ENCODE results near the gene FCGR1A.
A peak's percentile ranks its signal among the peaks of the same experiment; 100 is the strongest.
"Not testable (repeated sequence)": the region's sequence is repeated elsewhere in the genome, so short reads cannot be mapped to it uniquely, and the experiment has no call there.

Gene FCGR1A

DNA sequence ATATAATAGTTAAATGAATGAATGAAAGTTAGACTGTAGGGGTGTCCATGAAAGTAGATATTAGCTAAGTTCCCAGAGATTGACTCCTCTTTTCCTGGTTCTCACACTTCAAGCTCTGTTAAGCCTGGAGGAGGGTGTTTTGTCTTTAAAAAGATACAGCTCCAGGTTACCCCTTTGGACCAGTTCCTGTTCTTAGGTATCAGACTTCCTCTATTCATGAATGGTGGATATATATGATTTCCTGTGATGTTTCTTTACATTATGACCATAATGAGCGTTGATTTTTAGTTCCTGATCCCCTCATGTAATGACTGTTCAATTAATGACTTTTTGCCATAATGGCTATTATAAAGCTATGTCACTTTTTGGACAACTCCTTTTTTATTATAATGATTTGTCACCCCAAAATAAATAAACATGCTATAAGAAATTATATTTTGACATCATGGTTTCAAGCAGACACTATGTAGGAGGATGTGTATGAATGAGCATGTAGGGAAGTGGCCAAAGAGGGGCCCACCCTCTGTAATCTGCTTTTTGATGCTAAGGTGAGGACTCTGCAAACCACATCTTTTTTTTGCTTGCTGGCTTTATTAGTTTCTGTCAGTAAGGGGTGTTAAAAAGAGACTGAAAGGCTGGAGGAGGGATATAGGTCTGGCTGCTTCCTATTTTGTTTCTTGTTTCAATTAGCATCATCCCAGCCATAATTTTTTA is 18.2 kb upstream of the FCGR1A start:
- H3K27ac Mint-ChIP-seq, DNase-seq: not testable (repeated sequence)

DNA sequence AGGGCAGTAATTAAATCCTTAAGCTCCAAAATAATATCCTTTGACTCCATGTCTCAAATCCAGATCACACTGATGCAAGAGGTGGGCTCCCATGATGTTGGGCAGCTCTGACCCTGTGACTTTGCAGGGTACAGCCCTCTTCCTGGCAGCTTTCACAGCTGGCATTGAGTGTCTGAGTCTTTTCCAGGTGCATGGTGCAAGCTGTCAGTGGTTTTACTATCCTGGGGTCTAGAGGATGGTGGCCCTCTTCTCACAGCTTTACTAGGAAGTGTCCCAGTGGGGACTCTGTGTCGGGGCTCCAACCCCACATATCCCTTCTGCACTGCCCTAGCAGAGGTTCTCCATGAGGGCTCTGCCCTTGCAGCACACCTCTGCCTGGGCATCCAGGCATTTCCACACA is 16.3 kb upstream of the FCGR1A start:
- not testable (repeated sequence) for ATAC-seq (replicated peaks)

More for the DNA sequence above, 18.2 kb upstream of the FCGR1A start:
- not testable (repeated sequence) for H3K4me1 Mint-ChIP-seq, H3K36me3 Mint-ChIP-seq, H3K27me3 Mint-ChIP-seq, H3K9me3 Mint-ChIP-seq, H3K4me3 Mint-ChIP-seq
- peak; percentile 90 to 93 for ATAC-seq (replicated peaks)

DNA sequence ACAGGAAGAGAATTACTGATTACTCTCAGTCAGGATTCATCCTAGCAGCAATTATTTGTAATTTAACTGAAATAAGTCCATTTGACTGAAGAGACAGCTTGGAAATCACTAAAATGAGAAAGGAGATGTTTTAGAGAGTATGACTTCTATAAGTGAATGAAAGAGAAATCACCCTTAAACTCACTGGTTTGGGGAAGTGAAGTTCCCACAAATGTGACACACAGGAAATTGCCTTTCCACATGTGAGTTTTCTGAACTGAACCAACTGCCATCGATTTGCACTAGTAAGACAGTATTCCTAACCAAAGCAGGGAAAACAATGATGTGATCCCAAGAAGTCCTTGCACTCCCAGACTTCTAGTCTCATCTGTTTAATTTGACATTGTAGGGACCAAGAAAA is 13.3 kb upstream of the FCGR1A start:
- not testable (repeated sequence) for H3K27ac Mint-ChIP-seq; DNase-seq; H3K9me3 Mint-ChIP-seq; H3K4me3 Mint-ChIP-seq; ATAC-seq (replicated peaks); H3K4me1 Mint-ChIP-seq; H3K36me3 Mint-ChIP-seq; H3K27me3 Mint-ChIP-seq

More for the DNA sequence above, 16.3 kb upstream of the FCGR1A start:
- H3K27ac Mint-ChIP-seq, H3K9me3 Mint-ChIP-seq, H3K4me1 Mint-ChIP-seq, DNase-seq, H3K36me3 Mint-ChIP-seq, H3K4me3 Mint-ChIP-seq, H3K27me3 Mint-ChIP-seq: not testable (repeated sequence)

DNA sequence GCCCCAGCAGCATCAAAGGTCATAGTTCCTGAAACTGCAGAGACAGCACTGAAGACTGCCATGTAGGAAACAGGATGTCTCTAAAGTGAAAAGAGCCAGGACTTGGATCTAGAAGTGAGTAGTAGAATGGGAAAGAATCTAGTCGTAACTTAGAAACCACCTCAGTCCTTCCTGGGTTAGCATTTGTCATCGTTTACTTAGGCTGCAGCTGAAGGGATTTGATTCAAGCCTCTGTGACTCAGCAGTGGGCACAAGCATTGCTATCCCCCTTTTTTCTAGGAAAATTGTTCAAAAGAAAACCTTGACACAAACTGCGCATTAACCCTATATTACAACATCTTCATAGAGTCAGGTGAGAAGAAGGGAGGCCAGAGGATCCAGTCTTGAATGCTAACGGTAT is 11.8 kb upstream of the FCGR1A start:
- not testable (repeated sequence) for DNase-seq; ATAC-seq (replicated peaks)

DNA sequence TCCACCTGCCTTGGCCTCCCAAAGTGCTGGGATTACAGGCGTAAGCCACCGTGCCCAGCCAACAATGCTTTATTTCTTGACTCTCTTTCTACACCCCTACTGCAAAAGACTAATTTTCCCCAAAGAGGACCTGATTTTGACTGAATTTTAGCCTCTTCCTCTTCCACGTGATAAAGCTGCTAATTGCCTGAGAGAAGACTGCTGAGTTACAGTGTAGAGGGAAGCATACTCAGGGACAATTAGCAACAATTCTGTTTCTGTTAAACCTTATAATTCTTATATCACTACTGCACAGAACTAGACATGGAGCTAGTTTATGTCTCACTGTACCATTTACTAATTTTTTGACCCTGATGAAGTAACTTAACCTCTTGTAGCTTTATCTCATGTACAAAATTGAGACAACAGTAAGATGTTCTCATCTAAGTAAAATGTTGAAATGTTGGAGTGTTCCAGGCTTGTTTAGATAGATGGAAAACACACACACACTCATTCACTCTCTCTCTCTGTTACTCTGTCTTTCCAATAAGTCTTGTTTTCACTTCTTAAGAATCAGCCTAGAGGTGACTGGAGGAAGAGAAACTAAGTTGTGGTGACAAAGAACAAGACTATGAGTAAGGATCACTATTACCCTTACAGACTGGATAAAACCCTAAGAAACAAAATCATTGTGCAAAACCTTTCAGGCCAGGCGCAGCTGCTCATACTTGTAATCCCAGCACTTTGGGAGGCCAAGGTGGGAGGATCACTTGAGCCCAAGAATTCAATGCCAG is 10.7 kb upstream of the FCGR1A start:
- H3K4me1 Mint-ChIP-seq, H3K27ac Mint-ChIP-seq, H3K36me3 Mint-ChIP-seq, H3K9me3 Mint-ChIP-seq, H3K27me3 Mint-ChIP-seq, H3K4me3 Mint-ChIP-seq, DNase-seq: not testable (repeated sequence)
- ATAC-seq (replicated peaks): peak; percentile 99 to 100

More for the DNA sequence above, 11.8 kb upstream of the FCGR1A start:
- H3K4me3 Mint-ChIP-seq, H3K36me3 Mint-ChIP-seq, H3K27ac Mint-ChIP-seq, H3K4me1 Mint-ChIP-seq, H3K27me3 Mint-ChIP-seq, H3K9me3 Mint-ChIP-seq: not testable (repeated sequence)

DNA sequence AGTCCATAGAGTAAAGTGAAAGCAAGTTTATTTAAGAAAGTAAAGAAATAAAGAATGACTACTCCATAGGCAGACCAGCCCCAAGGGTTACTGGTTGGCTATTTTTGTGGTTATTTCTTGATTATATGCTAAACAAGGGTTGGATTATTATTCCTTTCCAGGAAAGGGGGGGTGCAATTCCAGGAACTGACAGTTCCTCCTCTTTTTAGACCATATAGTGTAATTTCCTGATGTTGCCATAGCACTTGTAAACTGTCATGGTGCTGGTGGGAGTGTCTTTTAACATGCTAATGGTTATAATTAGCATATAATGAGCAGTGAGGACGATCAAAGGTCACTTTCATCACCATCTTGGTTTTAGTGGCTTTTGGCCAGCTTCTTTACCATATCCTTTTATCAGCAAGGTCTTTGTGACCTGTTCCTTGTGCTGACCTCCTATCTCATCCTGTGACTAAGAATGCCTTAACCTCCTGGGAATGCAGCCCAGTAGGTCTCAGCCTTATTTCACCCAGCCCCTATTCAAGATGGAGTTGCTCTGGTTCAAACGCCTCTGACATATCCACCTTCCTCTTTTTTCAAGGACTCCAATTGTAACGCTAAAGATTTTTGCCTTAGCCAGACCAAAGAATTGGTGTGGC is 6.9 kb upstream of the FCGR1A start:
- not testable (repeated sequence) for H3K4me3 Mint-ChIP-seq; ATAC-seq (replicated peaks); H3K36me3 Mint-ChIP-seq; H3K9me3 Mint-ChIP-seq; H3K27me3 Mint-ChIP-seq; H3K4me1 Mint-ChIP-seq; DNase-seq; H3K27ac Mint-ChIP-seq

DNA sequence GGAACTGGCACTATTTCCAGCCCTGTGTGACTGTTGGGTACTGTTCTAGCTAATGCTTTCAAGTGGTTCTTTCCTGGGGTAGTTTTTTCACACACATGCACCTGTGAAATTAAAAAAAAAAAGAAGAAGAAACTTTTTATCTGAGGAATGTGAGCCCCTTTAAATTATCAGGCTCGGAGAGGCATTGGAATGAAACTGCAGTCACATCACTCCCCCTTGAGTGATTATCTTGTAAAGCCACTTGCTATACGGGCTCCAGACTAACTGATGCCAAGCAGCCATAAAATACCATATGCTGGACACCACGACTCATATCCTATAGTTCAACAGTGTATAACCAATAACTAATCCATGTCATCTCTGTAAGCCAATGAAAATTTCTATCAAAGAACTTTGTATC is 5.4 kb upstream of the FCGR1A start:
- H3K9me3 Mint-ChIP-seq; H3K4me3 Mint-ChIP-seq; ATAC-seq (replicated peaks); H3K27me3 Mint-ChIP-seq; H3K4me1 Mint-ChIP-seq; H3K36me3 Mint-ChIP-seq; H3K27ac Mint-ChIP-seq; DNase-seq: not testable (repeated sequence)

DNA sequence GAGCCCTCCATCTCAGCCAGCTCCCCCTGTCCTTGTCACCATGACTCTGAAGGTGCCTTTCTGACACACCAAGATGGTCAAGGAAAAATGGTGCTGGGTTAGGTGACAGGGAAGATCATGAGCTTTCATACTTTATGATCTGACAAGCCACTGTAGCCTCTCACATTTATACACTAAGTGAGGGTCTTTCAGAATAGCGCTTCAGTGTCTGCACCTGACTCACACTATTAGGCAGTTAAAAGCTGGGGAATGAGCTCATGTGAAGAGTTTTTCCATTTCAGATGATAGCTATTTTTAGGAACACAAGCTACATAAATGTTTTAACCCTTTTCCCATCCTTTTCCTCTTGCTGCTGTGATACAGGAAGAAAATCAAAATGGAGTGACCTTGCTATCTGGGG is 4.2 kb upstream of the FCGR1A start:
- not testable (repeated sequence) for H3K9me3 Mint-ChIP-seq; ATAC-seq (replicated peaks); H3K27me3 Mint-ChIP-seq; DNase-seq; H3K4me3 Mint-ChIP-seq; H3K36me3 Mint-ChIP-seq; H3K4me1 Mint-ChIP-seq; H3K27ac Mint-ChIP-seq

DNA sequence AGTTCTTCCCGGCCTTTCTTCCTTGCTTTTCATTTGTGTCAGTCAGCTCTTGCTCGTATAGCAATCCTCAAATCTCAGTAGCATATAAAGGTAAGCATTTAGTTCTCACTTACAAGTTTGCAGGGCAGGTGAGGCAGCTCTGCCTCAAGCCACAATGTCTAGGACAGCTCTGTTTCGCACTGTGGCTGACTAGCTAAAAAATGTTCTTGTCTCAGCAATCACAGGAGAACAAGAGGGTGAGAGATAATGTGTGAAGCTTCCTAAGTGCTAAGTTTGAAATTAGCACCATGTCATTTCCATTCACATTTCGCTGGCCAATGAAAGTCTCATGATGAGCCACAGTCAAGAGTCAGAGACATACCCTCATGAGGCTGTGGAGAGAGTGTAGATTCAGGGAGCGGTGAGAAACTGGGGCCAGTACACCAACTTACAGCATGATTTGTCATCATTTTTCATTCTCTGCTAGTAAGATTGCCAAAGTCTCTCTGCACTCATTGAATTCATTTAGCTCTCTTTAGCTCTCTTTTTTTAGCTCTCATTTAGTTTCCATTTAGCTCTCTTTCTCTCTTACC is 995 bp upstream of the FCGR1A start:
- not testable (repeated sequence) for DNase-seq

DNA sequence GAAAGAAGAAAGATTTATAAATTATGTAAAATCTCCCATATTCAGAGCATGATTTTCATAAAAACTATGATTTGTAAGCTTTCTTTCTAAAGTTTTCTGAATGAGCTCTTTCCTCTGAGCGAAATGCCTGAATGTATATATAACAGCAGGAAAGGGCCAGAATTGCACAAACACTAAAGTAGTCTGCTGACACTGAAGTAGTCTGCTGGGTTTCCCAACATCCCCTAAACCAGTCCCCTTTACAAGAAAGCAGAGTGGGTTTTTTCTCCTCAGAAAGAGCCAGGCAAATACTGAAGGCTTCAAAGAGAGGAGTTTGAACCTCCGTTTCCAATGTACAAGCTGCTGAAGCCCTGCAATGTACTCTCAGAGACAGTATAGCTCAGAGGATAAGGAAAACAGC is 795 bp downstream of the FCGR1A start:
- DNase-seq; ATAC-seq (replicated peaks); H3K4me1 Mint-ChIP-seq; H3K9me3 Mint-ChIP-seq; H3K36me3 Mint-ChIP-seq; H3K4me3 Mint-ChIP-seq; H3K27ac Mint-ChIP-seq; H3K27me3 Mint-ChIP-seq: not testable (repeated sequence)

More for the DNA sequence above, 995 bp upstream of the FCGR1A start:
- H3K4me1 Mint-ChIP-seq; H3K9me3 Mint-ChIP-seq; ATAC-seq (replicated peaks); H3K36me3 Mint-ChIP-seq; H3K27ac Mint-ChIP-seq; H3K4me3 Mint-ChIP-seq; H3K27me3 Mint-ChIP-seq: not testable (repeated sequence)

DNA sequence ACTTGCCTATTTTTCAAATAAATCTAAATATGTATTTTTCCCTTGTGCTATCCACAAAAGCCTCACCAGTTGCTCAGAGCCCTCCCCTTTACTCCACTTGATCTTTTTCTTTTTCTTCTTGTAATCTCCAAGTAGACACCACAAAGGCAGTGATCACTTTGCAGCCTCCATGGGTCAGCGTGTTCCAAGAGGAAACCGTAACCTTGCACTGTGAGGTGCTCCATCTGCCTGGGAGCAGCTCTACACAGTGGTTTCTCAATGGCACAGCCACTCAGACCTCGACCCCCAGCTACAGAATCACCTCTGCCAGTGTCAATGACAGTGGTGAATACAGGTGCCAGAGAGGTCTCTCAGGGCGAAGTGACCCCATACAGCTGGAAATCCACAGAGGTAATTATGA is 1.4 kb downstream of the FCGR1A start:
- not testable (repeated sequence) for ATAC-seq (replicated peaks); H3K9me3 Mint-ChIP-seq; H3K4me3 Mint-ChIP-seq; H3K27ac Mint-ChIP-seq; H3K36me3 Mint-ChIP-seq; H3K27me3 Mint-ChIP-seq; DNase-seq; H3K4me1 Mint-ChIP-seq

DNA sequence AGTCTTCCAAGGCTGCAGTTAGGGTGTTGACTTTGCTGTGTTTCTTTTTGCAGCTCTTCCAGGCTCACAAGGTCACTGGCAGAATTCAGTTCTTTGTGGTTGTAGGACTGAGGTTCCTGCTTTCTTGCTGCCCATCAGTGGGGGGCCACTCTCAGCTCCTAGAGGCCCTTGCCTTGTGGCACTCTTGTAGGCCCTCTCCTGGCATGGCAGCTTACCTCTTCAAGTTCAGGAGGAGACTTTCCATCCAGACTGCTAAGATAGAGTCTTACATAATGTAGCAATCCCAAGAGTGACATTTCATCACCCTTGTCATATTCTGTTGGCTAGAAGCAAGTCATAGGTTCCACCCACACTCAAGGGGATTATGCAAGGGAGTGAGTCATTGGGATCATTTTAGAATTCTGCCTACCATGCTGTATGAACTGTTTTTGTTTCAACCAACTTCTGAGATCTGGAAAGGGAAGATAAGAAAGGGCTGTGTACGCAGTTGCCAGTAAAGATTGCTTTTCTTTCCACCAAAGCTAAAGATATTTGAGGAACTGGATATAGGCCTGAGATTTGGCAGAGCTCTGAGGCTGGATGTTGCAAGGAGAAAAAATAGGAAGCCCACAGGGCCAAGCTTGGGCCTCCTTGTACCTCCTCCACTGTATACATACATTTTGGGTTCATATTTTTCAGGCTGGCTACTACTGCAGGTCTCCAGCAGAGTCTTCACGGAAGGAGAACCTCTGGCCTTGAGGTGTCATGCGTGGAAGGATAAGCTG is 5.4 kb downstream of the FCGR1A start:
- H3K27ac Mint-ChIP-seq; H3K4me1 Mint-ChIP-seq; H3K27me3 Mint-ChIP-seq; H3K36me3 Mint-ChIP-seq; ATAC-seq (replicated peaks); H3K4me3 Mint-ChIP-seq; H3K9me3 Mint-ChIP-seq; DNase-seq: not testable (repeated sequence)

DNA sequence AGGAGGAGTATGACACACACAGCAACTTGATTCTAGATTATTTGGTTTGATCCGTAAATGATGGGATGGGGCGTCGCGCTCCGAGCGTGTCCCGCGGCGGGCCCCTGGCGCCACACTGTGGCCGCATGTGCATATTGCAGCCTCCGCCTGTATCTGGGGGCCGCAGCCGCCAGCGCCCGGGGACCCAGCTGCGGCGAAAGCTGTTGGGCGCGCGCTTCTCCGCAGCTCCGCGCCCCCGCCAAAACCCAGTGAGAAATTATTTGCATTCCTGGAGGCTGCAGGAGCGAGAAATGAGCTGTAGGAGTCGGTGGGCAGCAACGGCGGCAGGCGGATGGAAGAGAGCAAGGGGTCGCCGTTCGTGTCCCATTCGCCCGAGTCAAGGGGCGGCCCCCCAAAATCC is 10.0 kb downstream of the FCGR1A start:
- Mint-ChIP-seq H3K4me3 (peak overlapping the region; percentile 87 to 100), H3K27ac (peak overlapping the region; percentile 99)
- not testable (repeated sequence) for H3K4me1 Mint-ChIP-seq, H3K27me3 Mint-ChIP-seq, H3K36me3 Mint-ChIP-seq, H3K9me3 Mint-ChIP-seq
- ATAC-seq (replicated peaks): peak; percentile 82 to 87
- DNase-seq: peak; percentile 49

DNA sequence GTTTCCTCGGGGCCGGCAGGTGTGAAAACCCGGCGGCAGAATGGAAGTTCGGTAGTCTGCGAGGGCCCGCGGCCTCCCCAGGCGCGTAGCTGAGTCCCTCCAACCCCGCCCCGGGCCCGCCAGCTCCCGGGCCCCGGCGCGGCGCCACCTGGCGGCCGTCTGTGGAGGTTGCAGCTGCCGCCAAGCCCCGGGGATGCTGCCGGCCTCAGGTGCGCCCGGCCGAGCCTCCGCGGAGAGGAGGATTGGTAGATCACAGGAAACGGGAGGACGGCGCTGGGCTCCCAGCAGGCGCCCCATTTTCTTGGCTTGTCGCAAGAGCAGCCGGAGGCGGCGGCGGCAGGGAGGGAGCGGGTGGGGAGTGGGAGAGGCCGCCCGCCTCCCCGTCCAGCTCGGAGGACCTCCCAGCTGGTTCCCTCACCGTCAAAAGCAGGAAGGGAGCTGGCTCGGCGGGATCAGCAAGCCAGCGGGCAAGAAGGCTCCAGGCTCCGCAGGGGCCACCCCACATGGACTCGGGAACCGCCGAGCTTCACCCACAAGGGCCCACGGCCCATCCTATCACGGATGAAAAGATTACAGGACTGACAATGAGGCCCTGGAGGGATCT is 10.5 kb downstream of the FCGR1A start:
- not testable (repeated sequence) for H3K9me3 Mint-ChIP-seq, H3K4me1 Mint-ChIP-seq, H3K36me3 Mint-ChIP-seq, H3K27me3 Mint-ChIP-seq
- ATAC-seq (replicated peaks): peak; percentile 96 to 98
- DNase-seq: peak; percentile 79
- Mint-ChIP-seq H3K4me3 (peak overlapping the region; percentile 73 to 87), H3K27ac (peak overlapping the region; percentile 62)

Data from stimulated activated naive B cell treated with anti-CD40 and anti-IgM and Interleukin-4, amounts not matched to agents 10 μg/mL and 1 μg/mL and 100 μg/mL, for 72 hours (primary cell).